PFSK-1 (cell line): Measurements from ENCODE around the gene NADK2.

Experiments used
- FOXP2 ChIP-seq: optimal IDR thresholded peaks from 2 replicates; pipeline ENCODE3; 2011; ENCODE audit warnings: borderline replicate concordance, control low read depth, inconsistent platforms; ENCODE audit not compliant: insufficient read depth; ENCODE audit errors: extremely low read length, extremely low read depth
- POLR2AphosphoS5 ChIP-seq: IDR thresholded peaks from 2 replicates; pipeline ENCODE4 v1.6.1; 2012; ENCODE audit warnings: low read depth, mild to moderate bottlenecking, control low read depth, low read length, moderate library complexity
- REST ChIP-seq, 2 experiments: IDR thresholded peaks; 2 replicates each; pipeline versions ENCODE4 v1.6.1 to v1.8.0; 2011 to 2012; ENCODE audit warnings: low read depth in 2 of 2, low read length in 2 of 2, control low read depth in 1 of 2, inconsistent platforms in 1 of 2, mild to moderate bottlenecking in 1 of 2, moderate library complexity in 1 of 2; ENCODE audit not compliant: insufficient read depth in 1 of 2
- SIN3A ChIP-seq: IDR thresholded peaks from 2 replicates; pipeline ENCODE4 v1.6.1; 2012; ENCODE audit warnings: mild to moderate bottlenecking, low read length, moderate library complexity, borderline replicate concordance; ENCODE audit not compliant: insufficient read depth
- TAF1 ChIP-seq: IDR thresholded peaks from 2 replicates; pipeline ENCODE4 v1.6.1; 2012; ENCODE audit warnings: low read length, control low read depth, borderline replicate concordance; ENCODE audit not compliant: insufficient read depth

The NADK2 gene

DNA sequence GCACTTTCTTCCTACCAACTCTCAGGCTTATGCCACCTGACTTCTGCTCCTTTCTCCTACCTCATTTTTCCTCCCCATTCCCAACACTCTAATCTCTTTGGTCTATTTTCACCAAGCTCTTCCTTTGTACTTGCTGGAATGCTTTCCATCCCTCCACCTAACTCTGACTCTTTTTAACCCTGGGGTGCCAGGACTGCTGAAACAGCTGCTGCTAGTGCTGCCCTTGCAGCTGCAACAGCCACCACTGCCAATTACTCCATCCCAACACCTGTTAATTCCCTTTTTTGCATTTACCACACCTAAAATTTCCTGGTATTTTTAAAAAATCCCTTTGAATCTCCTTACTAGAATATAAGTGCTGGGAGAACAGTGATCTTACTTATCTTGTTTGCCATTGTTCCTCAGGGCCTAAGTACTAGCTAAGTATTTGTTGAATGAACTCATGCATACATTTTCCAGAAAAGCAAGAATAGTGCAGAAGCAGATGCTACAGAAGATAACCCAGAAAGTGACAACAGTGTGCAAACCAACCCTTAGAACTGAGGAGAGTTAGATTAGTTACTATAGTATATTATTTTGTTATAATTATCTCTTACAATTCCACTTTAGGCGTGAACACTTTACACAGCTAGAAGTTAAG is 11.5 kb downstream of the NADK2 start:
- no peak for TF ChIP-seq TAF1
- no peak for TF ChIP-seq POLR2AphosphoS5
- TF ChIP-seq SIN3A = no peak
- no peak for TF ChIP-seq FOXP2
- no peak for TF ChIP-seq REST (IDR thresholded peaks at IDR 0.05; ENCODE audit: insufficient read depth in 1 of 2, low read depth in 2 of 2, low read length in 2 of 2)

GRCh38 chr5:36228505-36228904 is 13.2 kb downstream of the NADK2 start:
- no peak for TF ChIP-seq SIN3A
- no peak for TF ChIP-seq FOXP2
- no peak for TF ChIP-seq TAF1
- no peak for TF ChIP-seq POLR2AphosphoS5
- TF ChIP-seq REST (IDR thresholded peaks at IDR 0.05; ENCODE audit: insufficient read depth in 1 of 2, low read depth in 2 of 2, low read length in 2 of 2) = no peak

DNA sequence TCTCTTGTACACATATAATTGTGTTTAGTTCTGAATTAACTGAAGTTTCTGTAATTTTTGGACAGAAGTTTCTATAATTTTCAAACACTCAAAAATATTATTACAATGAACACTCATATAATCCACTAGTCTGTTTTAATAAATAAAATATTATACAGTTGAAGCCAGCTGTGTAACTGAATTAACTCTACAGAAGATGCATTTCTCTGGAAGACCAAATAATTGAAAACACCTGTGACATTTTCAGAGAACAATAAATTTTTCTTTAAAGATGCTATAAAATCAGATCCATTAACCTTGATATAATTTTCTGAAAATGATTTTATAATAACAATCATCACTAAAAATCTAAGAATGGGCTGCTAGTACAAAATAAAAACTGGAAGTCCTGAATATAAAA is 14.7 kb downstream of the NADK2 start:
- TF ChIP-seq TAF1 (no peak), SIN3A (no peak), FOXP2 (no peak), POLR2AphosphoS5 (no peak), REST (IDR thresholded peaks at IDR 0.05; ENCODE audit: insufficient read depth in 1 of 2, low read depth in 2 of 2, low read length in 2 of 2) (no peak)

- TF ChIP-seq REST (IDR thresholded peaks at IDR 0.05; ENCODE audit: insufficient read depth in 1 of 2, low read depth in 2 of 2, low read length in 2 of 2) (no peak), SIN3A (no peak), FOXP2 (no peak), POLR2AphosphoS5 (no peak), TAF1 (no peak)
Measured at GRCh38 chr5:36222620-36223019, 19.1 kb downstream of the NADK2 start.

DNA sequence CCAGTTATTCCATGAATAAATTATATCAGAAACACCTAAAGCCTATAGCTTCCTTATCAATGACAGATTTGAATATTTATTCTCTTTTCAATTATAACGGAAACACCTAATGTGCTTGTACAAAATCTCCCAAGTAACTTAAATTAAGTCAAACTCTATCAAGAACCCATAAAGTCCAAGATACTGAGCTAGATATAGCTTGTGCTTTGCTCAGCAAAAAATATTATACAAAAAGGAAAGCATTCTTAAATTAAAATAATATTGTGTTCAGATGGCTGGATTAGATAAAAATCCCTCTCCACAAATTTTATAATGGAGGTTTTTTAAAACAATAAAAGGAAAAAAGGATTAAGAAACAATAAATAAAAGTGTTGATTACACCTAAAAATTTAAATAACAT is 23.7 kb downstream of the NADK2 start:
- TF ChIP-seq TAF1 (no peak), REST (IDR thresholded peaks at IDR 0.05; ENCODE audit: insufficient read depth in 1 of 2, low read depth in 2 of 2, low read length in 2 of 2) (no peak), FOXP2 (no peak), SIN3A (no peak), POLR2AphosphoS5 (no peak)
